ENCODE measurements around the gene CD93.

GRCh38 chr20:23052904-23053303 is 33.2 kb downstream of the CD93 start:
- no peak for TF ChIP-seq POLR2AphosphoS5 (IDR thresholded peaks at IDR 0.05)
- TF ChIP-seq, protein P1, sequence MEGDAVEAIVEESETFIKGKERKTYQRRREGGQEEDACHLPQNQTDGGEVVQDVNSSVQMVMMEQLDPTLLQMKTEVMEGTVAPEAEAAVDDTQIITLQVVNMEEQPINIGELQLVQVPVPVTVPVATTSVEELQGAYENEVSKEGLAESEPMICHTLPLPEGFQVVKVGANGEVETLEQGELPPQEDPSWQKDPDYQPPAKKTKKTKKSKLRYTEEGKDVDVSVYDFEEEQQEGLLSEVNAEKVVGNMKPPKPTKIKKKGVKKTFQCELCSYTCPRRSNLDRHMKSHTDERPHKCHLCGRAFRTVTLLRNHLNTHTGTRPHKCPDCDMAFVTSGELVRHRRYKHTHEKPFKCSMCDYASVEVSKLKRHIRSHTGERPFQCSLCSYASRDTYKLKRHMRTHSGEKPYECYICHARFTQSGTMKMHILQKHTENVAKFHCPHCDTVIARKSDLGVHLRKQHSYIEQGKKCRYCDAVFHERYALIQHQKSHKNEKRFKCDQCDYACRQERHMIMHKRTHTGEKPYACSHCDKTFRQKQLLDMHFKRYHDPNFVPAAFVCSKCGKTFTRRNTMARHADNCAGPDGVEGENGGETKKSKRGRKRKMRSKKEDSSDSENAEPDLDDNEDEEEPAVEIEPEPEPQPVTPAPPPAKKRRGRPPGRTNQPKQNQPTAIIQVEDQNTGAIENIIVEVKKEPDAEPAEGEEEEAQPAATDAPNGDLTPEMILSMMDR (IDR thresholded peaks at IDR 0.05) = no peak
- no peak for TF ChIP-seq POLR2A (IDR thresholded peaks at IDR 0.05)
